Astrocyte (in vitro differentiated cells and primary cell): ENCODE measurements around the gene ANK3.

ENCODE experiments used
- CTCF ChIP-seq: IDR thresholded peaks from 2 replicates; pipeline ENCODE4 v1.5.1; 2011; ENCODE audit warnings: low read depth, mild to moderate bottlenecking, inconsistent platforms, low read length, moderate library complexity; ENCODE audit not compliant: insufficient read depth
- EZH2 ChIP-seq: IDR thresholded peaks from 2 replicates; pipeline ENCODE4 v1.6.1; 2012; ENCODE audit warnings: mild to moderate bottlenecking, low read length, inconsistent platforms; ENCODE audit not compliant: insufficient read depth

- no peak for TF ChIP-seq CTCF
- TF ChIP-seq EZH2 = no peak
These were observed 109.2 kb downstream of the ANK3 start for GRCh38 chr10:60280475-60280874.
